SK-N-SH (cell line): ENCODE data around the gene CEP78. TPM values are rescaled to one million over a fixed set of nuclear protein-coding genes. Genes with fewer than 3 reads are reported as not detected.

ENCODE experiments used
- CTCF ChIA-PET: fragments of 300-600, 350-600 bp; formaldehyde crosslinking; extraction: SDS; loops from one replicate; lab custom pipeline; 2021; lab: Yijun Ruan, JAX
- POLR2A ChIA-PET: fragments of 350-600 bp; sonication (Branson Sonifier 250); formaldehyde crosslinking; extraction: SDS; loops from one replicate; lab custom pipeline; 2020; ENCODE audit warnings: antibody characterized with exemption, inconsistent platforms; lab: Yijun Ruan, JAX
- DNase-seq: peaks from one replicate; pipeline ENCODE4 v3.0.0; 2012
- H2AFZ ChIP-seq: fragments of 200-600 bp; sonication (generic); 2 replicates; pipeline ENCODE4 v1.8.1; 2016; ENCODE audit warnings: antibody characterized with exemption, mild to moderate bottlenecking, low read depth
- H3F3A ChIP-seq: fragments of 200-600 bp; sonication (generic); replicated peaks from 2 replicates; pipeline ENCODE3; 2016; ENCODE audit warnings: antibody characterized with exemption, mild to moderate bottlenecking; ENCODE audit not compliant: insufficient read depth
- H3K27ac ChIP-seq, 2 experiments: fragments of 200-500 bp in 1 of 2; fragments of 200-600 bp in 1 of 2; sonication (Bioruptor generic) in 1 of 2; sonication (generic), shearing (Covaris generic) in 1 of 2; 2 replicates each; pipeline versions ENCODE4 v1.5.1 to v1.6.1; 2014 to 2016; ENCODE audit warnings: low read depth in 2 of 2, inconsistent platforms in 1 of 2, low read length in 1 of 2, mild to moderate bottlenecking in 1 of 2, mixed read lengths in 1 of 2
- H3K27me3 ChIP-seq: fragments of 200-600 bp; sonication (generic), shearing (Covaris generic); 2 replicates; pipeline ENCODE4 v1.6.1; 2016; ENCODE audit warnings: mixed run types; ENCODE audit not compliant: insufficient read depth
- H3K36me3 ChIP-seq, 2 experiments: fragments of 200-500 bp in 1 of 2; fragments of 200-600 bp in 1 of 2; sonication (Bioruptor generic) in 1 of 2; sonication (generic) in 1 of 2; replicated peaks in 1 of 2; 2 replicates each; pipeline versions ENCODE3 to v1.5.1; 2014 to 2016; ENCODE audit warnings: low read length in 1 of 2, mild to moderate bottlenecking in 1 of 2; ENCODE audit not compliant: insufficient read depth in 2 of 2, control insufficient read depth in 1 of 2
- H3K4me1 ChIP-seq, 2 experiments: fragments of 200-500 bp in 1 of 2; fragments of 200-600 bp in 1 of 2; sonication (Bioruptor generic) in 1 of 2; sonication (generic), shearing (Covaris generic) in 1 of 2; 2 replicates each; pipeline versions ENCODE4 v1.5.1 to v1.6.1; 2014 to 2016; ENCODE audit warnings: low read depth in 1 of 2, low read length in 1 of 2, mixed run types in 1 of 2; ENCODE audit not compliant: insufficient read depth in 2 of 2, control insufficient read depth in 1 of 2
- H3K4me2 ChIP-seq: fragments of 200-600 bp; sonication (generic), shearing (Covaris generic); 2 replicates; pipeline ENCODE4 v1.6.1; 2017; ENCODE audit warnings: mixed run types
- H3K4me3 ChIP-seq, 2 experiments: fragments of 200-500 bp in 1 of 2; fragments of 200-600 bp in 1 of 2; sonication (Bioruptor generic) in 1 of 2; sonication (generic), shearing (Covaris generic) in 1 of 2; 2 replicates each; pipeline versions ENCODE4 v1.5.1 to v1.8.1; 2014 to 2016; ENCODE audit warnings: low read depth in 2 of 2, inconsistent platforms in 1 of 2, low read length in 1 of 2, mild to moderate bottlenecking in 1 of 2, mixed read lengths in 1 of 2, moderate library complexity in 1 of 2
- H3K79me2 ChIP-seq: fragments of 200-600 bp; sonication (generic); 2 replicates; pipeline ENCODE4 v1.8.1; 2017; ENCODE audit warnings: mild to moderate bottlenecking; ENCODE audit not compliant: insufficient read depth
- H3K9ac ChIP-seq: fragments of 200-600 bp; sonication (generic); 2 replicates; pipeline ENCODE4 v1.6.1; 2017; ENCODE audit warnings: mixed run types
- H3K9me2 ChIP-seq: fragments of 200-600 bp; sonication (generic); 2 replicates; pipeline ENCODE4 v1.6.1; 2017; ENCODE audit warnings: mixed run types
- H3K9me3 ChIP-seq: fragments of 200-600 bp; sonication (generic); 2 replicates; pipeline ENCODE4 v1.6.1; 2017; ENCODE audit warnings: mixed run types, mild to moderate bottlenecking, moderate library complexity
- H4K20me1 ChIP-seq: fragments of 200-600 bp; sonication (generic); 2 replicates; pipeline ENCODE4 v1.6.1; 2017; ENCODE audit warnings: mild to moderate bottlenecking, mixed run types; ENCODE audit not compliant: insufficient read depth
- ELF1 ChIP-seq: IDR thresholded peaks from 2 replicates; pipeline ENCODE4 v1.4.0; 2012
- EZH2phosphoT487 ChIP-seq: fragments of 200-600 bp; sonication (generic); IDR thresholded peaks from 2 replicates; pipeline ENCODE4 v1.6.1; 2017; ENCODE audit warnings: low read depth, mixed run types, mild to moderate bottlenecking, antibody characterized with exemption, moderate library complexity, borderline replicate concordance
- FOXM1 ChIP-seq: IDR thresholded peaks from 2 replicates; pipeline ENCODE4 v1.4.0; 2012; ENCODE audit warnings: low read depth, mild to moderate bottlenecking
- GABPA ChIP-seq: IDR thresholded peaks from 2 replicates; pipeline ENCODE4 v1.4.0; 2012; ENCODE audit warnings: low read depth, mild to moderate bottlenecking
- MAX ChIP-seq: IDR thresholded peaks from 2 replicates; pipeline ENCODE4 v1.4.0; 2012; ENCODE audit warnings: low read depth
- MXI1 ChIP-seq: IDR thresholded peaks from 2 replicates; pipeline ENCODE4 v1.6.1; 2012; ENCODE audit warnings: mild to moderate bottlenecking, low read depth, low read length, improper control_type of control experiment
- RAD21 ChIP-seq: IDR thresholded peaks from 2 replicates; pipeline ENCODE4 v1.6.1; 2012; ENCODE audit warnings: mild to moderate bottlenecking, low read length
- RCOR1 ChIP-seq: fragments of 150-350 bp; IDR thresholded peaks from 2 replicates; pipeline ENCODE4 v1.6.1; 2017; ENCODE audit warnings: antibody characterized with exemption, low read length
- SIN3A ChIP-seq: IDR thresholded peaks from 2 replicates; pipeline ENCODE4 v1.6.1; 2012; ENCODE audit warnings: low read depth, mild to moderate bottlenecking, low read length, moderate library complexity, borderline replicate concordance
- TCF12 ChIP-seq: IDR thresholded peaks from 2 replicates; pipeline ENCODE4 v1.4.0; 2012
- YY1 ChIP-seq: IDR thresholded peaks from 2 replicates; pipeline ENCODE4 v1.4.0; 2012; ENCODE audit warnings: low read depth, mild to moderate bottlenecking
- WGBS: methylation state at CpG from one replicate; pipeline ENCODE4 v1.1.6; 2017; ENCODE audit warnings: low lambda C conversion rate; 5-methylcytosine and 5-hydroxymethylcytosine counted together
- polyA plus RNA-seq, 3 experiments: library from polyadenylated mRNA; depleted of rRNA; stranded (reverse); fragments of >200 nt; gene quantifications; 2 replicates each; pipeline ENCODE4 v1.2.3, GENCODE V29; 2012
- TF ChIP-seq, protein P1 (sequence below): IDR thresholded peaks from 2 replicates; pipeline ENCODE4 v1.4.0; 2012; ENCODE audit warnings: low read depth, borderline replicate concordance
- TF ChIP-seq, protein P2 (sequence below): IDR thresholded peaks from 2 replicates; pipeline ENCODE4 v1.6.1; 2012; ENCODE audit warnings: mild to moderate bottlenecking, low read depth, low read length, moderate library complexity
- TF ChIP-seq, protein P3 (sequence below): fragments of 150-350 bp; IDR thresholded peaks from 2 replicates; pipeline ENCODE4 v1.6.1; 2016; ENCODE audit warnings: mild to moderate bottlenecking, low read depth, low read length

CEP78 gene
- polyA plus RNA-seq, 1 of the 3 experiments (the other 2 are of a cell fraction), result 6.2 TPM

DNA sequence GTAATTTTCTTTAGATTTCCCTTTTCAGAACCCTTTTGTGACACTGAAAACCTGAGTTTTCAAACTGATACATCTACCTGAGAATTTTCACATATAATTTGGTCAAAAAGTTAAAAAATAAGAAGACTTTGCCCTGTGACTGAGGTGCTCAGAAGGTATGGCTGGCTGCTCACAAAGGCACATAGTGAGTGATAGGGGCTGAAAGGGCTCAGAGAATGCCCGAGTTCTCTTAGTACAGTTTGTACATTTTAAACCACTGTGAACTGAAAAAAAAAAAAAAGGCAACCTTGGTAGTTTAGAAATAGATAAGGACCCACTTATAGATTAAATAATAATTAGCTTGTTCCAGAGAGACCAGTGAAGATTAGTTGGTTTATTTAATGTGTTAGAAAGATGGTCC is 42.9 kb downstream of the CEP78 start:
- H3K4me1 ChIP-seq, result peaks cover 0 to 6% of the 10 kb centered on the region in 2 experiments; a peak in 1 of 4 replicates
- no peaks in the 10 kb centered on the region for H3K79me2 ChIP-seq
- POLR2A ChIA-PET, result interaction anchor here (0.6 to 1.0 kb wide), 2 partner anchors 14 to 18 kb away, joined by 4 to 5 read pairs; partner anchors contain the start of gene PSAT1
- H3K9ac ChIP-seq, result no peak overlapping the region
- no peak overlapping the region for H3K4me2 ChIP-seq
- no peak overlapping the region for H3K27ac ChIP-seq
- TF ChIP-seq FOXM1, result no peak
- TF ChIP-seq SIN3A, result no peak
- TF ChIP-seq RAD21, result no peak
- no peak for TF ChIP-seq TCF12
- TF ChIP-seq ELF1, result no peak
- TF ChIP-seq MXI1, result no peak
- TF ChIP-seq YY1, result no peak
- no peak for TF ChIP-seq RCOR1
- TF ChIP-seq, protein P1, sequence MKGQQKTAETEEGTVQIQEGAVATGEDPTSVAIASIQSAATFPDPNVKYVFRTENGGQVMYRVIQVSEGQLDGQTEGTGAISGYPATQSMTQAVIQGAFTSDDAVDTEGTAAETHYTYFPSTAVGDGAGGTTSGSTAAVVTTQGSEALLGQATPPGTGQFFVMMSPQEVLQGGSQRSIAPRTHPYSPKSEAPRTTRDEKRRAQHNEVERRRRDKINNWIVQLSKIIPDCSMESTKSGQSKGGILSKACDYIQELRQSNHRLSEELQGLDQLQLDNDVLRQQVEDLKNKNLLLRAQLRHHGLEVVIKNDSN, result no peak
- TF ChIP-seq, protein P2, sequence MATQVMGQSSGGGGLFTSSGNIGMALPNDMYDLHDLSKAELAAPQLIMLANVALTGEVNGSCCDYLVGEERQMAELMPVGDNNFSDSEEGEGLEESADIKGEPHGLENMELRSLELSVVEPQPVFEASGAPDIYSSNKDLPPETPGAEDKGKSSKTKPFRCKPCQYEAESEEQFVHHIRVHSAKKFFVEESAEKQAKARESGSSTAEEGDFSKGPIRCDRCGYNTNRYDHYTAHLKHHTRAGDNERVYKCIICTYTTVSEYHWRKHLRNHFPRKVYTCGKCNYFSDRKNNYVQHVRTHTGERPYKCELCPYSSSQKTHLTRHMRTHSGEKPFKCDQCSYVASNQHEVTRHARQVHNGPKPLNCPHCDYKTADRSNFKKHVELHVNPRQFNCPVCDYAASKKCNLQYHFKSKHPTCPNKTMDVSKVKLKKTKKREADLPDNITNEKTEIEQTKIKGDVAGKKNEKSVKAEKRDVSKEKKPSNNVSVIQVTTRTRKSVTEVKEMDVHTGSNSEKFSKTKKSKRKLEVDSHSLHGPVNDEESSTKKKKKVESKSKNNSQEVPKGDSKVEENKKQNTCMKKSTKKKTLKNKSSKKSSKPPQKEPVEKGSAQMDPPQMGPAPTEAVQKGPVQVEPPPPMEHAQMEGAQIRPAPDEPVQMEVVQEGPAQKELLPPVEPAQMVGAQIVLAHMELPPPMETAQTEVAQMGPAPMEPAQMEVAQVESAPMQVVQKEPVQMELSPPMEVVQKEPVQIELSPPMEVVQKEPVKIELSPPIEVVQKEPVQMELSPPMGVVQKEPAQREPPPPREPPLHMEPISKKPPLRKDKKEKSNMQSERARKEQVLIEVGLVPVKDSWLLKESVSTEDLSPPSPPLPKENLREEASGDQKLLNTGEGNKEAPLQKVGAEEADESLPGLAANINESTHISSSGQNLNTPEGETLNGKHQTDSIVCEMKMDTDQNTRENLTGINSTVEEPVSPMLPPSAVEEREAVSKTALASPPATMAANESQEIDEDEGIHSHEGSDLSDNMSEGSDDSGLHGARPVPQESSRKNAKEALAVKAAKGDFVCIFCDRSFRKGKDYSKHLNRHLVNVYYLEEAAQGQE, result no peak
- TF ChIP-seq, protein P3, sequence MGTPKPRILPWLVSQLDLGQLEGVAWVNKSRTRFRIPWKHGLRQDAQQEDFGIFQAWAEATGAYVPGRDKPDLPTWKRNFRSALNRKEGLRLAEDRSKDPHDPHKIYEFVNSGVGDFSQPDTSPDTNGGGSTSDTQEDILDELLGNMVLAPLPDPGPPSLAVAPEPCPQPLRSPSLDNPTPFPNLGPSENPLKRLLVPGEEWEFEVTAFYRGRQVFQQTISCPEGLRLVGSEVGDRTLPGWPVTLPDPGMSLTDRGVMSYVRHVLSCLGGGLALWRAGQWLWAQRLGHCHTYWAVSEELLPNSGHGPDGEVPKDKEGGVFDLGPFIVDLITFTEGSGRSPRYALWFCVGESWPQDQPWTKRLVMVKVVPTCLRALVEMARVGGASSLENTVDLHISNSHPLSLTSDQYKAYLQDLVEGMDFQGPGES, result no peak
- no peak for TF ChIP-seq MAX
- TF ChIP-seq GABPA, result no peak
- TF ChIP-seq EZH2phosphoT487, result no peak
- H3K36me3 ChIP-seq, result no peaks in the 10 kb centered on the region
- no peaks in the 10 kb centered on the region for H3K27me3 ChIP-seq
- 86% methylated on average over 1 of the region's 1 CpG for WGBS
- CTCF ChIA-PET, result interaction anchor here (1.2 to 1.4 kb wide), 2 partner anchors 16 kb away, joined by 3 to 6 read pairs; no protein-coding TSS in a partner anchor
- H3K9me2 ChIP-seq, result no peaks in the 10 kb centered on the region
- H4K20me1 ChIP-seq, result no peaks in the 10 kb centered on the region
- H3F3A ChIP-seq, result no peaks in the 10 kb centered on the region
- H3K4me3 ChIP-seq, result no peak overlapping the region
- no peak for DNase-seq
- H2AFZ ChIP-seq, result no peak overlapping the region
- no peaks in the 10 kb centered on the region for H3K9me3 ChIP-seq
